H1 (cell line): ENCODE measurements around the gene PRR5L.

Experiments
- EZH2 ChIP-seq: fragments of 200-600 bp; sonication (generic); IDR thresholded peaks from 2 replicates; pipeline ENCODE4 v1.7.1; 2012; ENCODE audit warnings: low read depth, mild to moderate bottlenecking, moderate library complexity, low read length, inconsistent platforms; ENCODE audit not compliant: severe bottlenecking
- GABPA ChIP-seq: IDR thresholded peaks from 2 replicates; pipeline ENCODE4 v1.6.1; 2011; ENCODE audit warnings: mild to moderate bottlenecking, low read length, moderate library complexity, borderline replicate concordance; ENCODE audit not compliant: insufficient read depth
- NANOG ChIP-seq: IDR thresholded peaks from 2 replicates; pipeline ENCODE4 v1.6.1; 2011; ENCODE audit warnings: low read length, low read depth, mild to moderate bottlenecking, inconsistent platforms; ENCODE audit not compliant: insufficient read depth, poor library complexity, severe bottlenecking
- POLR2A ChIP-seq, 2 experiments: IDR thresholded peaks; 1 replicate in 1 of 2; 2 replicates in 1 of 2; pipeline ENCODE4 v1.6.1; 2011; ENCODE audit warnings: low read depth in 2 of 2, low read length in 2 of 2, mild to moderate bottlenecking in 2 of 2; ENCODE audit errors: control extremely low read depth in 1 of 2
- POLR2AphosphoS5 ChIP-seq: IDR thresholded peaks from 2 replicates; pipeline ENCODE4 v1.6.1; 2011; ENCODE audit warnings: low read depth, low read length
- TF ChIP-seq, protein P1 (sequence below), 3 experiments: IDR thresholded peaks; 1 replicate in 2 of 3; 2 replicates in 1 of 3; pipeline versions ENCODE4 v1.5.1 to v1.6.1; 2011; ENCODE audit warnings: low read length in 3 of 3, mild to moderate bottlenecking in 3 of 3, inconsistent platforms in 2 of 3, low read depth in 1 of 3, moderate library complexity in 1 of 3; ENCODE audit not compliant: insufficient read depth in 1 of 3; ENCODE audit errors: control extremely low read depth in 1 of 3
- TF ChIP-seq, protein P2 (sequence below): IDR thresholded peaks from 2 replicates; pipeline ENCODE4 v1.6.1; 2012; ENCODE audit warnings: inconsistent platforms

DNA sequence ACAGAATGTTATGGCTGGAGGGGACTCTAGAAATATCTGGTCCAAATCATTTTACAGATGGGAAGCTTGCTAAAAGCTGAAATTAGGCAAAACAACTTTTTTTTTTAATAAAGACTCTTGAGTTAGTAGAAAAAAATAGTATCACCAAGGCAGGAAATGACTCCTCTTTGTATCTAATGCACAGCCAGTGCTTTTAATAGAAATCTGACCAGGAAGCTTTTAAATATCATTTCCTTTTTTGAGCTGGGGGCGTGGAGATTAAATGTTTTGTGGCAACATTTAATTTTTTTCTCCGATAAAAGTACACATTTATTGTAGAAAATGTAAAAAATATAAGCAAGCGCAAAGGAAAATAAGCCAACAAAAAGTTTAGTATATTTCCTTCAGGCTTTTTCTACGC lies 191.5 kb downstream of the PRR5L start:
- TF ChIP-seq, protein P1, sequence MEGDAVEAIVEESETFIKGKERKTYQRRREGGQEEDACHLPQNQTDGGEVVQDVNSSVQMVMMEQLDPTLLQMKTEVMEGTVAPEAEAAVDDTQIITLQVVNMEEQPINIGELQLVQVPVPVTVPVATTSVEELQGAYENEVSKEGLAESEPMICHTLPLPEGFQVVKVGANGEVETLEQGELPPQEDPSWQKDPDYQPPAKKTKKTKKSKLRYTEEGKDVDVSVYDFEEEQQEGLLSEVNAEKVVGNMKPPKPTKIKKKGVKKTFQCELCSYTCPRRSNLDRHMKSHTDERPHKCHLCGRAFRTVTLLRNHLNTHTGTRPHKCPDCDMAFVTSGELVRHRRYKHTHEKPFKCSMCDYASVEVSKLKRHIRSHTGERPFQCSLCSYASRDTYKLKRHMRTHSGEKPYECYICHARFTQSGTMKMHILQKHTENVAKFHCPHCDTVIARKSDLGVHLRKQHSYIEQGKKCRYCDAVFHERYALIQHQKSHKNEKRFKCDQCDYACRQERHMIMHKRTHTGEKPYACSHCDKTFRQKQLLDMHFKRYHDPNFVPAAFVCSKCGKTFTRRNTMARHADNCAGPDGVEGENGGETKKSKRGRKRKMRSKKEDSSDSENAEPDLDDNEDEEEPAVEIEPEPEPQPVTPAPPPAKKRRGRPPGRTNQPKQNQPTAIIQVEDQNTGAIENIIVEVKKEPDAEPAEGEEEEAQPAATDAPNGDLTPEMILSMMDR (IDR thresholded peaks at IDR 0.05; ENCODE audit: control extremely low read depth in 1 of 3, insufficient read depth in 1 of 3, low read depth in 1 of 3, low read length in 3 of 3) = no peak
- TF ChIP-seq, protein P2, sequence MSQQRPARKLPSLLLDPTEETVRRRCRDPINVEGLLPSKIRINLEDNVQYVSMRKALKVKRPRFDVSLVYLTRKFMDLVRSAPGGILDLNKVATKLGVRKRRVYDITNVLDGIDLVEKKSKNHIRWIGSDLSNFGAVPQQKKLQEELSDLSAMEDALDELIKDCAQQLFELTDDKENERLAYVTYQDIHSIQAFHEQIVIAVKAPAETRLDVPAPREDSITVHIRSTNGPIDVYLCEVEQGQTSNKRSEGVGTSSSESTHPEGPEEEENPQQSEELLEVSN = no peak
- TF ChIP-seq EZH2 (no peak), NANOG (no peak), POLR2A (IDR thresholded peaks at IDR 0.05; ENCODE audit: control extremely low read depth in 1 of 2, low read depth in 2 of 2, low read length in 2 of 2) (no peak), POLR2AphosphoS5 (no peak), GABPA (no peak)
